ENCODE results near the gene TRAF3. TPM values are rescaled to one million over a fixed set of nuclear protein-coding genes. Genes with fewer than 3 reads are reported as not detected.

The TRAF3 gene
- total RNA-seq, 4 donors from 2014 or later: 12.6 to 44.9 (median 28.1) TPM

- DNase-seq (ENCODE audit: low spot score): no peak
- no peak for TF ChIP-seq CTCF (IDR thresholded peaks at IDR 0.05)
- ATAC-seq (ENCODE audit: low FRiP score): no peak
Measured at GRCh38 chr14:102867826-102868580, 90.8 kb downstream of the TRAF3 start.

GRCh38 chr14:102868956-102869547 lies 91.8 kb downstream of the TRAF3 start:
- no peak for DNase-seq (ENCODE audit: low spot score)

GRCh38 chr14:102870246-102870645 lies 93.0 kb downstream of the TRAF3 start:
- DNase-seq (ENCODE audit: low spot score): no peak
- no peak for ATAC-seq (ENCODE audit: low FRiP score)

More at GRCh38 chr14:102868956-102869547, 91.8 kb downstream of the TRAF3 start:
- no peak for TF ChIP-seq CTCF (IDR thresholded peaks at IDR 0.05)
- no peak for ATAC-seq (ENCODE audit: low FRiP score)

GRCh38 chr14:102870994-102871831 lies 94.0 kb downstream of the TRAF3 start:
- DNase-seq (ENCODE audit: low spot score): no peak
- no peak for TF ChIP-seq CTCF (IDR thresholded peaks at IDR 0.05)
- ATAC-seq (ENCODE audit: low FRiP score): no peak

More at GRCh38 chr14:102870246-102870645, 93.0 kb downstream of the TRAF3 start:
- no peak for TF ChIP-seq CTCF (IDR thresholded peaks at IDR 0.05)

- ATAC-seq (ENCODE audit: low FRiP score) (no peak), DNase-seq (ENCODE audit: low spot score) (no peak)
- TF ChIP-seq CTCF (IDR thresholded peaks at IDR 0.05): no peak
Measured at GRCh38 chr14:102872020-102872419, 94.8 kb downstream of the TRAF3 start.

GRCh38 chr14:102873131-102873530 lies 95.9 kb downstream of the TRAF3 start:
- DNase-seq (ENCODE audit: low spot score) (no peak), ATAC-seq (ENCODE audit: low FRiP score) (no peak)
- TF ChIP-seq CTCF (IDR thresholded peaks at IDR 0.05): no peak
